Kidney tubule cell (primary cell): ENCODE measurements around the gene NSUN6.

ENCODE experiments used
- DNase-seq: peaks from one replicate; pipeline ENCODE4 v3.0.0-alpha.2; 2018; ENCODE audit warnings: low spot score

NSUN6 gene

GRCh38 chr10:18501198-18501597 is 150.2 kb downstream of the NSUN6 start:
- DNase-seq = peak; percentile 88

GRCh38 chr10:18500576-18500975 is 150.8 kb downstream of the NSUN6 start:
- DNase-seq = no peak

GRCh38 chr10:18498998-18499397 is 152.4 kb downstream of the NSUN6 start:
- no peak for DNase-seq

- DNase-seq = peak; percentile 54
Observed at GRCh38 chr10:18497806-18498369, 153.5 kb downstream of the NSUN6 start.
